GM12878 (cell line): Measurements from ENCODE around the gene PRCC. TPM values are rescaled to one million over a fixed set of nuclear protein-coding genes. Genes with fewer than 3 reads are reported as not detected.

Experiments
- ATAC-seq: fragments of 200-7000 bp; cut with Tn5 transposase; 3 replicates; pipeline ENCODE4 v1.9.1; 2020; ENCODE audit warnings: mild to moderate bottlenecking, moderate library complexity
- BruUV-seq: library from RNA; stranded (reverse); fragments of 400-500 nt; replicated peaks from 2 replicates; lab custom pipeline; 2021; lab: Mats Ljungman, UMichigan
- CTCF ChIA-PET: fragments of 300-600 bp; sonication (Branson Sonifier 250); formaldehyde crosslinking; extraction: SDS; loops from one replicate; lab custom pipeline; 2021; ENCODE audit warnings: inconsistent platforms; lab: Yijun Ruan, JAX
- POLR2A ChIA-PET: fragments of 350-600 bp; formaldehyde crosslinking; extraction: SDS; loops from one replicate; lab custom pipeline; 2021; ENCODE audit warnings: inconsistent platforms; lab: Charles Lee
- RAD21 ChIA-PET: fragments of 300-600 bp; sonication (Branson Sonifier 250); formaldehyde crosslinking; loops from one replicate; lab custom pipeline; 2023; ENCODE audit warnings: antibody characterized with exemption; ENCODE audit not compliant: unreplicated experiment; lab: Charles Lee
- SMC1A ChIA-PET: fragments of 300-600 bp; sonication (Branson Sonifier 250); formaldehyde crosslinking; loops from one replicate; lab custom pipeline; 2023; ENCODE audit not compliant: unreplicated experiment, uncharacterized antibody; lab: Charles Lee
- DNase-seq: peaks from one replicate; pipeline ENCODE4 v3.0.0-alpha.2; 2011; ENCODE audit warnings: low read depth, low spot score
- FAIRE-seq: peaks from 3 replicates; lab custom pipeline; 2011; peaks lifted over from hg19 to GRCh38; lab: Jason Lieb, UNC
- H2AFZ ChIP-seq: 2 replicates; pipeline ENCODE4 v1.6.0; 2011; ENCODE audit warnings: low read depth, low read length, control low read depth; ENCODE audit not compliant: control insufficient read depth
- H3K27ac ChIP-seq: 2 replicates; pipeline ENCODE4 v1.5.1; 2011; ENCODE audit warnings: control low read depth; ENCODE audit not compliant: control insufficient read depth, insufficient read depth
- H3K27me3 ChIP-seq, 2 experiments: replicated peaks in 1 of 2; 2 replicates each; pipeline versions ENCODE4 v1.6.0 to v1.6.1; 2011; ENCODE audit warnings: low read length in 1 of 2; ENCODE audit not compliant: control insufficient read depth in 2 of 2, insufficient read depth in 2 of 2
- H3K36me3 ChIP-seq, 2 experiments: 2 replicates each; pipeline ENCODE4 v1.5.1; 2011; ENCODE audit warnings: low read length in 1 of 2; ENCODE audit not compliant: control insufficient read depth in 2 of 2, insufficient read depth in 2 of 2
- H3K4me1 ChIP-seq: 2 replicates; pipeline ENCODE4 v1.6.1; 2011; ENCODE audit warnings: mild to moderate bottlenecking, low read length, moderate library complexity, mixed read lengths; ENCODE audit not compliant: control insufficient read depth, insufficient read depth
- H3K4me2 ChIP-seq: 2 replicates; pipeline ENCODE4 v1.6.0; 2011; ENCODE audit warnings: control low read depth; ENCODE audit not compliant: control insufficient read depth, insufficient read depth
- H3K4me3 ChIP-seq: fragments of 200-600 bp; sonication (generic); 2 replicates; pipeline ENCODE4 v1.5.1; 2016
- H3K79me2 ChIP-seq: 2 replicates; pipeline ENCODE4 v1.6.0; 2011; ENCODE audit warnings: low read length; ENCODE audit not compliant: control insufficient read depth, insufficient read depth
- H3K9ac ChIP-seq: 2 replicates; pipeline ENCODE4 v1.8.0; 2011; ENCODE audit warnings: low read length, control low read depth, mixed read lengths; ENCODE audit not compliant: control insufficient read depth, insufficient read depth
- H3K9me3 ChIP-seq: replicated peaks from 3 replicates; pipeline ENCODE4 v1.5.1; 2011; ENCODE audit warnings: mild to moderate bottlenecking, low read length; ENCODE audit not compliant: control insufficient read depth, insufficient read depth
- H4K20me1 ChIP-seq: 2 replicates; pipeline ENCODE4 v1.6.0; 2011; ENCODE audit not compliant: control insufficient read depth, insufficient read depth
- BCLAF1 ChIP-seq: fragments of 450-650 bp; IDR thresholded peaks from 2 replicates; pipeline ENCODE4 v1.6.1; 2017; ENCODE audit warnings: antibody characterized with exemption, mild to moderate bottlenecking, moderate library complexity
- CBX3 ChIP-seq: fragments of 200-600 bp; sonication (generic); IDR thresholded peaks from 2 replicates; pipeline ENCODE4 v1.6.1; 2016; ENCODE audit warnings: low read depth, borderline replicate concordance
- FOXM1 ChIP-seq: IDR thresholded peaks from 2 replicates; pipeline ENCODE4 v1.6.1; 2012; ENCODE audit warnings: low read depth, mild to moderate bottlenecking, inconsistent platforms, low read length, moderate library complexity
- NR2C1 ChIP-seq: fragments of 450-650 bp; IDR thresholded peaks from 2 replicates; pipeline ENCODE4 v1.6.1; 2017; ENCODE audit warnings: antibody characterized with exemption, mild to moderate bottlenecking, moderate library complexity
- SMAD1 ChIP-seq: fragments of 450-650 bp; IDR thresholded peaks from 2 replicates; pipeline ENCODE4 v1.6.1; 2018; ENCODE audit warnings: mild to moderate bottlenecking, low read depth; ENCODE audit not compliant: partially characterized antibody
- ZBTB11 ChIP-seq: fragments of 450-650 bp; formaldehyde crosslinking; IDR thresholded peaks from 2 replicates; pipeline ENCODE4 v1.5.0; 2022; ENCODE audit warnings: mild to moderate bottlenecking, missing genetic modification characterization
- ZNF274 ChIP-seq: IDR thresholded peaks from one replicate; pipeline ENCODE4 v1.8.0; 2011; ENCODE audit not compliant: insufficient read length, insufficient read depth
- WGBS: methylation state at CpG from one replicate; pipeline ENCODE4 v1.1.6; 2016; ENCODE audit warnings: low lambda C conversion rate; ENCODE audit not compliant: insufficient replicate concordance, insufficient coverage; ENCODE audit errors: missing lambda C conversion rate; 5-methylcytosine and 5-hydroxymethylcytosine counted together
- in situ Hi-C: fragments of 300-500 bp; cut with MboI; formaldehyde crosslinking; loops from 9 replicates; pipeline ENCODE4 v1.14.3; 2018; ENCODE audit warnings: mixed read lengths
- intact Hi-C: fragments of 100-400 bp; cut with micrococcal nuclease; formaldehyde crosslinking; loops from one replicate; pipeline ENCODE4 v1.14.2; 2022; ENCODE audit not compliant: unreplicated experiment
- polyA plus RNA-seq, 11 experiments: library from polyadenylated mRNA; depleted of rRNA in 4 of 11; unstranded in 6 of 11; stranded (reverse) in 5 of 11; fragments of >200 nt; fragmentation: Nextera tagmentation in 4 of 11; fragmentation: Illumina TruSeq in 1 of 11; extraction: Ambion mirVana in 4 of 11; extraction: Trizol in 1 of 11; gene quantifications; 1 replicate in 1 of 11; 2 replicates in 10 of 11; pipeline versions ENCODE4 v1.2.1 to v1.2.3, GENCODE V29; 2011 to 2016; ENCODE audit warnings: inconsistent platforms in 2 of 11, missing spikeins in 2 of 11, low read depth in 1 of 11
- total RNA-seq, 4 experiments: library from RNA; depleted of rRNA in 3 of 4; stranded (reverse); fragments of >200 nt in 3 of 4; fragmentation: Illumina TruSeq in 1 of 4; extraction: Trizol in 1 of 4; gene quantifications; 2 replicates each; pipeline versions ENCODE4 v1.2.1 to v1.2.3, GENCODE V29; 2013 to 2021
- TF ChIP-seq, protein P1 (sequence below): IDR thresholded peaks from 2 replicates; pipeline ENCODE4 v1.6.1; 2012; ENCODE audit warnings: mild to moderate bottlenecking, low read depth, low read length

The PRCC gene
- total and polyA plus RNA-seq, 10 of the 15 experiments (the other 5 are each of a cell fraction or from before 2014, with no cell fraction given), result 23.8 to 132 (median 63.1) TPM

GRCh38 chr1:156814571-156815260 lies 47.4 kb downstream of the PRCC start:
- no peaks in the 10 kb centered on the region for H4K20me1 ChIP-seq
- TF ChIP-seq ZBTB11 (no peak), ZNF274 (no peak), BCLAF1 (no peak), SMAD1 (no peak), NR2C1 (no peak), CBX3 (no peak), FOXM1 (no peak)
- TF ChIP-seq, protein P1, sequence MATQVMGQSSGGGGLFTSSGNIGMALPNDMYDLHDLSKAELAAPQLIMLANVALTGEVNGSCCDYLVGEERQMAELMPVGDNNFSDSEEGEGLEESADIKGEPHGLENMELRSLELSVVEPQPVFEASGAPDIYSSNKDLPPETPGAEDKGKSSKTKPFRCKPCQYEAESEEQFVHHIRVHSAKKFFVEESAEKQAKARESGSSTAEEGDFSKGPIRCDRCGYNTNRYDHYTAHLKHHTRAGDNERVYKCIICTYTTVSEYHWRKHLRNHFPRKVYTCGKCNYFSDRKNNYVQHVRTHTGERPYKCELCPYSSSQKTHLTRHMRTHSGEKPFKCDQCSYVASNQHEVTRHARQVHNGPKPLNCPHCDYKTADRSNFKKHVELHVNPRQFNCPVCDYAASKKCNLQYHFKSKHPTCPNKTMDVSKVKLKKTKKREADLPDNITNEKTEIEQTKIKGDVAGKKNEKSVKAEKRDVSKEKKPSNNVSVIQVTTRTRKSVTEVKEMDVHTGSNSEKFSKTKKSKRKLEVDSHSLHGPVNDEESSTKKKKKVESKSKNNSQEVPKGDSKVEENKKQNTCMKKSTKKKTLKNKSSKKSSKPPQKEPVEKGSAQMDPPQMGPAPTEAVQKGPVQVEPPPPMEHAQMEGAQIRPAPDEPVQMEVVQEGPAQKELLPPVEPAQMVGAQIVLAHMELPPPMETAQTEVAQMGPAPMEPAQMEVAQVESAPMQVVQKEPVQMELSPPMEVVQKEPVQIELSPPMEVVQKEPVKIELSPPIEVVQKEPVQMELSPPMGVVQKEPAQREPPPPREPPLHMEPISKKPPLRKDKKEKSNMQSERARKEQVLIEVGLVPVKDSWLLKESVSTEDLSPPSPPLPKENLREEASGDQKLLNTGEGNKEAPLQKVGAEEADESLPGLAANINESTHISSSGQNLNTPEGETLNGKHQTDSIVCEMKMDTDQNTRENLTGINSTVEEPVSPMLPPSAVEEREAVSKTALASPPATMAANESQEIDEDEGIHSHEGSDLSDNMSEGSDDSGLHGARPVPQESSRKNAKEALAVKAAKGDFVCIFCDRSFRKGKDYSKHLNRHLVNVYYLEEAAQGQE, result no peak
- no peak for FAIRE-seq
- 0 out of 2 replicates have a peak overlapping the region, but pooled peaks have one; percentile 59 for H3K4me3 ChIP-seq
- H3K79me2 ChIP-seq, result no peaks in the 10 kb centered on the region
- peak overlapping the region; percentile 88; the same call in 1 of the 2 replicates for H3K4me2 ChIP-seq
- H3K4me1 ChIP-seq, result peaks cover 20% of the 10 kb centered on the region
- RAD21 ChIA-PET, result interaction anchor here (1.0 to 1.7 kb wide), 3 partner anchors 22 to 88 kb away, joined by 6 to 8 read pairs (median 7); no protein-coding TSS in a partner anchor
- in situ Hi-C loops, result no loop called here
- H3K36me3 ChIP-seq, result no peaks in the 10 kb centered on the region; a peak in 1 of 4 replicates
- BruUV-seq, result no TSS peak
- no peak for ATAC-seq
- no peak overlapping the region for H3K27ac ChIP-seq
- CTCF ChIA-PET, result interaction anchor here (0.7 to 8.5 kb wide), 15 partner anchors 11 to 237 kb away, joined by 3 to 60 read pairs (median 6); partner anchors contain the start of genes INSRR, METTL25B and NTRK1
- no peak overlapping the region for H3K9ac ChIP-seq
- intact Hi-C loops, result no loop called here
- SMC1A ChIA-PET, result interaction anchor here (1.1 kb wide), 2 partner anchors 89 kb away, joined by 3 read pairs; no protein-coding TSS in a partner anchor
- WGBS, result 92% methylated on average over 7 of the region's 7 CpGs
- no peaks in the 10 kb centered on the region for H3K9me3 ChIP-seq
- H3K27me3 ChIP-seq, result no peaks in the 10 kb centered on the region
- DNase-seq, result no peak
- no peak overlapping the region for H2AFZ ChIP-seq
- POLR2A ChIA-PET, result interaction anchor here (0.8 kb wide), 1 partner anchor 11 kb away, joined by 3 read pairs; no protein-coding TSS in a partner anchor
